Fibroblast of peridontal ligament (primary cell): ENCODE data around the gene IDH3A.
"Not testable (repeated sequence)": the region's sequence is repeated elsewhere in the genome, so short reads cannot be mapped to it uniquely, and the experiment has no call there.

Experiments
- DNase-seq: peaks from one replicate; pipeline ENCODE4 v3.0.0-alpha.2; 2010; ENCODE audit errors: extremely low read depth

The IDH3A gene

DNA sequence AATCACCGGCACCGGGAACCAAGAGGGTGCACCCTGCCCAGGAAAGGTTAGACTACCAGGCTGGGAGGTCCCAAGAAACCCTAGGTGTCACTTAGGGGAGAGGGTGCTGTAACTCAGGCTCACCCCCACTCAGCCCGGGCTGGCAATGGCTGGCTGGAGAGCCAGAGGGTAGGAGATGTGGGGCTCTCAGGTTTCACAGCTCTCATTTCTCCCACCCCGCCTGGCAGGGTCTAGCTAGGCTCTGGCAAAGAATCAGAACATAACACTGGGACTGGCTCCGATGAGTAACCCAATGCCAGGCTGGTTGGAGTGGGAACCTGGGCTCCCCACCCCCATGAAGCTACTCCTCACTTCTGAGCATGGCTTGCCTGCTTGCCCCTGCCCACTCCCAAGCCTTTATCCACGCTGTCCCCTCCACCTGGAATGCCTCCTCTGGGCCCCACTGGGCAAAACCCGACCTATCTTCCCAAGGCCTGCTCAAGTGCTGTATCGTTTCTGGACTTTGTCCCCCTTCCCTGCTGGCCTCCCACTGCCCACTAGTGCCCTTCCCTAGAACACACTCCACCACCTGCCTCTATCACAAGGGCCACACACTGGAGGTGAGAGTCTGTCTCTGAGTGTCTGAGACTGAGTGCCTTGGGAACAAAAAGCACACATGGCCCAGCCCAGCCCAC is 19.9 kb upstream of the IDH3A start:
- no peak for DNase-seq

GRCh38 chr15:78129751-78130287 is 19.3 kb upstream of the IDH3A start:
- DNase-seq, result no peak

- DNase-seq, result no peak
These were observed 18.5 kb upstream of the IDH3A start for GRCh38 chr15:78130466-78131294.

- DNase-seq, result peak; percentile 27
These were observed 17.7 kb upstream of the IDH3A start, which contains the start of gene CIB2 for GRCh38 chr15:78131295-78132061. Gene CIB2 (minus strand): TSS chr15:78131445. CDS start chr15:78131215, 230 bp downstream.

- no peak for DNase-seq
These were observed 15.4 kb upstream of the IDH3A start for GRCh38 chr15:78133801-78134200.

DNA sequence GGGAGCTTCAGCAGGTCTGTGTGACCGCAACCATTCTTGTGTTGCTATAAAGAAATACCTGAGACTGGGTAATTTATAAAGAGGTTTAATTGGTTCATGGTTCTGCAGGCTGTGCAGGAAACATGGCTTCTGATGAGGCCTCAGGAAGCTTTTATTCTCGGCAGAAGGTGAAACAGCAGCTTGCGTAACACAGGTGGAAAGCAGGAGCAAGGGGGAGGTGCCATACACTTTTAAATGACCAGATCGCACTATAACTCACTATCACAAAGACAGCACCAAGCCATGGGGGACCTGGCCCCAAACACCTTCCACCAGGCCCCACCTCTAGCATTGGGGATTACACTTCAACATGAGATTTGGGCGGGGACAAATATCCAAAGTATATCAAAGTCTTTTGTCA is 9.6 kb upstream of the IDH3A start:
- no peak for DNase-seq

DNA sequence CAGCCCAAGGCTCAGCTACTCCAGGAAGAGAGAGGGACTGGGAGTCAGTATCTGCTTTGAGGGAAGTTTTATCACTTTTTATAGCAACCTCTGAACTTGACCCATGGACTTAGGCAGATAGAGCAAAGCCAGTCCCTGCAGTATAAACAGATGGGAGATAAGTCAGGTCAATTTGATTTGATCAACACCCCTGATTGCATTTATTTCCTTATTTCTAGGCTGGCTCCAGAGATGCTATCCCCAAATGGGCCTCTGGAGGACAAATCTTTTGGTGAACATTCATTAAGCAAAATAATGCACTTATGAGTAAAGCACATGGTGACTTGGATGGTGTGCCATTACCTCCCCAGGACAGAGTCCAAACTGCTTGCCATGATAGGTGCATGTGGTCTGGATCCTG is 8.9 kb upstream of the IDH3A start:
- DNase-seq, result no peak

- DNase-seq, result no peak
These were observed 6.8 kb upstream of the IDH3A start for GRCh38 chr15:78142332-78142731.

- no peak for DNase-seq
These were observed 2.6 kb upstream of the IDH3A start for GRCh38 chr15:78146425-78147154.

- DNase-seq, result no peak
These were observed 1.6 kb upstream of the IDH3A start for GRCh38 chr15:78147566-78147965.

GRCh38 chr15:78148392-78149067 is 632 bp upstream of the IDH3A start:
- peak; percentile 25 for DNase-seq

GRCh38 chr15:78149805-78150751 is 916 bp downstream of the IDH3A start:
- no peak for DNase-seq

- DNase-seq, result not testable (repeated sequence)
These were observed 1.9 kb downstream of the IDH3A start for GRCh38 chr15:78151075-78151474.

GRCh38 chr15:78154955-78155354 is 5.8 kb downstream of the IDH3A start:
- no peak for DNase-seq

DNA sequence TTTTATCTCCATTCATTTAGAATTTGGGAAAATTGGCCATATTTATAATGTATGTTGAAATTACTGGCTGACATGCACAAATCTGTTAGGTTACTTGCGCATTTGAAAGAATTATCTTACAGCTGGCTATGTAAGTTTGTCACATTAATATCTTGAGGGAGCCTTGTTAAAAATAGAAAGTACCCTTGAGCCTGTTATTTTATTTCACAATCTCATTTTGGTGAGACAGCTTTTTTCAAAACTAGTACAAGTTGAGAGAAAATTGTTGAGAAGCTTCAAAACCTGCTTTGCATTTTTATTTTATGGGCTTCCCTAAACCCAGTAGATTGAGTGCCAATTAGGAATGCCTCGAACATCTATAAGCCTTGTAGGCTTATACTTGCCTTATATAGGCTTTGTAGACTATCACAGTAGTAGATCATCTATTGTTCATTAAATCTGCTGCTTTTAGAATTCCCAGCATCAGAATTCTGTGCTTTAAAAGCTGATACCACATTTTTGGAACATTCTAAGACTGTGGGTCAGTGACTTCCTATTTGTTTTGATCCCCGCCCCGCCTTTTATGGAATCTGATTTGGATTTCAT is 6.3 kb downstream of the IDH3A start:
- DNase-seq, result peak; percentile 17

GRCh38 chr15:78156653-78157052 is 7.5 kb downstream of the IDH3A start:
- no peak for DNase-seq

DNA sequence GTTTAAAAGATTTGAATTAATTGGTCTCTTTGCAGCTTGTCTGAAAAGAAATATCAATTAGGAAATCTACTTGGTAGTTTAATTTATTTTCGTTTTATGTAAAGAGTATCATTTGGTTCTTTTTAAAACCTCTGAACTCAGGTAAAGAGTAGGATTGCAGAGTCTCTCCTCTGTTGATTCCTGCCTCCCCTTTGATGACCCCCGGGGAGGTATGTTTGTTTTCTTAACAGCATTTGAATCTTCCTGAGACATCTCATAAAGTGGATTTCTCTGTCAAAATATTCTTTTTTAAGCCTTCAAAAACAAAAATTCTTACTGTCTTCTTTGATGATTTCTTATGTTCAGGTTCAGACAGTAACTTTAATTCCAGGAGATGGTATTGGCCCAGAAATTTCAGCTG is 8.0 kb downstream of the IDH3A start:
- no peak for DNase-seq

DNA sequence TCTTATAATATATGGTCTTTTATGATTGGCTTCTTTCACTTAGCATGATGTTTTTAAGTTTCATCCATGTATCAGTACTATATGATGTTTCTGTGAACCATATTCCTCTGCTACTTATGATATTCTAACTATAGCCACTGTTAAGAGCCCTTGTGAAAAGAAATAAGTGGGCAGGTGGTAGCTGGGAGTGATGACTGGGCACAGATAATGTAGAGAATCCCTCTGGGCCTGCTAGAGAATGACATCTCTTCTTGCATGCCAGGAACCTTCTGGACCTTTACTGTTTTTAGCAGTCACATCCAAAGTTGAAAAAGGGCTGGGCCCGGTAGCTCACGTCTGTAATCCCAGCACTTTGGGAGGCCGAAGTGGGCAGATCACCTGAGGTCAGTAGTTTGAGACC is 10.2 kb downstream of the IDH3A start:
- no peak for DNase-seq

DNA sequence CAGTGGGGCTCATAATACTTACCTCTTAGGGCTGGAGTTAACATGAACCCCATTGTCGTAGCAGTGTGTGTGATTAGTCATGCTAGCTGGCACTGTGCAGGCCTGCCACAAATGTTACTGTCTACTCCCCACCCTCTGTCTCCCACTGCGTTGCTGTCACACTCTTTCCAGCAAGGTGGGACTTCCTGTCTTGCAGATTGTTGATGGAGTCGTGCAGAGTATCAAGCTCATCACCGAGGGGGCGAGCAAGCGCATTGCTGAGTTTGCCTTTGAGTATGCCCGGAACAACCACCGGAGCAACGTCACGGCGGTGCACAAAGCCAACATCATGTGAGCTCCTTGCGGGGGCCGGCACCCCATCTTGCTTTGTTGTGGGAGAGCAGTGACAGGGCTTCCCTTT is 12.9 kb downstream of the IDH3A start:
- DNase-seq, result no peak
